NCI-H187 treated with DMSO at 0.1 percent for 48 hours (cell line): ENCODE measurements around the gene MOGAT2.
"Not testable (repeated sequence)": the region's sequence is repeated elsewhere in the genome, so short reads cannot be mapped to it uniquely, and the experiment has no call there.

Source experiments
- DNase-seq: peaks from one replicate; lab custom pipeline; 2025; lab: John Stamatoyannopoulos, UW

MOGAT2 gene

DNA sequence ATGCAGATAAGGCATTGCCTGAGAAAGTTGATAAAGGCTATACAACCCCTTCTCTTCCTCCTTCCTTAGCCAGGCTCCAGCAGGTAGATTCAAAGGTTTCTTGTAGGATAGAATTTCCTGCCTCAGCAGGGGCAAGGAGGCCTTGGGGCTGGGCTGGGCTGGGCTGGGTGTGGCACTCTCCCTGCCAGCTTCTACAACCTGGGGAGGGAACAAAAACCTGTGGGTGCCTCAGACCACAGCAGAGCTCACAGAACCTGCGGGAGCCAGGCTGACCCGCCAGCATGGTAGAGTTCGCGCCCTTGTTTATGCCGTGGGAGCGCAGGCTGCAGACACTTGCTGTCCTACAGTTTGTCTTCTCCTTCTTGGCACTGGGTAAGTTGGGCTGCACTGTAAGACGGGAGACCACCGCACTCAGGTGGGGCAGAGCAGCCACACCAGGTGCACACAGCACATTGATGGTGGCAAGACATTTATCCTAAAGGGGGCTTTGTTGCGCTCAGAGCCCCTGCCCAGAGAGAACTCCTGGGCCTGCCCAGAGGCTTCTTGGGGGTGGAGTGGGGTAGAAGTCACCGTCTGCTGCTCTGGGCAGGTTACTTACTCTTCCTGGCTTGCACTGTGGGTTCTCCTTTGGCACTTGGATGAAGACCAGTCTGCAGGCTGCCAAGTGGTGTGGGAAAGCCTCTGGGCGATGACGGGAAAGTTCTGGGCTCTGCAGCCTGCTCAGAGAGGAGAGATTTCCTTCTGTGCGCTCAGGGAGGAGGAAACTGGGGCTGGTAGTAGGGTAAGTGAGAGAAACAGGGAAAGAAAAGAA, at the start of gene MOGAT2:
MOGAT2 (plus strand) TSS at position 231 of the 811 bp plus-strand sequence; CDS start at position 282, 51 bp downstream.
- no peak for DNase-seq

DNA sequence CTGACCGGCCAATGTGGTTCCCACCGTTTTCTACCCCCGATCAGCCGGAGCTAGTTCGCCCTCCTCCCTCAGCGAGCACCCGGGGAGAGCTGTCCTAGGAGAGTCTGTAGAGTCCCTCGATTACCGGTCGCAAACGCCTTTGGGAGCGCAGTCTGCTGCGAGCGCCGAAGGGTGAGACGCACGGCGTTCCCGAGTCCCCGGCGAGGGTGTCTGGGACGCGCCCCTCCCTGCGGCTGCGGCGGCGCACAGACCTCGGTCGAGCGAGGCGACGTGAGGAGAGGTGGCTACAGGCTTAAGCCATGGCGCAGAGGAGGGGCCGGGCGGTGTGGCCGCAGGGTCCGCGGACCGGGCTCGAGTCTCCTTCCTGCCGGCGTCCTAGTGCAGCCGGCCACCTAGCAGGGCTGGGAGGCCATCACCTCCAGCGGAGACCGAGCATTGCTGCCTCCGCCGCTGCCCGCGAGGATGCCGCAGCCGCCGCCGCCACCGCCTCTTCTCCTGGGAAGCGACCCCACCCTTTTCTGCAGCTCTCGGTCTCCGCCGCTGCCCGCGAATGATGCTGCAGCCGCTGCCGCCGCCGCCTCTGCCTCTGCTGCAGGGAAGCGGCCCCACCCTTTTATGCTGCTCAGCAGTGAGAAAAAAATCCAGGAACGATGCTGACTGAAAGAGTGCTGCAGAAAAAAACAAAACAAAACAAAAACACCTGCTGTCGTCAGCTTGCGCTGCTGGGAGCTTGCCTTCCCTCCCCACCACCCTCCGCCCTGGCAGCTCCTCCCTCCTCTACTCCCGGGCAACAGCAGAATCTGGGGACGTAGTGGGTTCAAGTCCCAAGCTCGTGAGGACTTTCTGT, 49.0 kb upstream of the MOGAT2 start, which contains the start of gene MAP6:
MAP6 (minus strand) TSS at position 588 of the 847 bp plus-strand sequence. CDS start 669 bp downstream, outside the sequence.
- DNase-seq, result no peak

GRCh38 chr11:75673977-75674582, 43.6 kb upstream of the MOGAT2 start:
- no peak for DNase-seq

GRCh38 chr11:75677275-75677674, 40.4 kb upstream of the MOGAT2 start:
- DNase-seq, result no peak

GRCh38 chr11:75677909-75678308, 39.7 kb upstream of the MOGAT2 start:
- no peak for DNase-seq

GRCh38 chr11:75678620-75679259, 38.9 kb upstream of the MOGAT2 start:
- DNase-seq, result no peak

DNA sequence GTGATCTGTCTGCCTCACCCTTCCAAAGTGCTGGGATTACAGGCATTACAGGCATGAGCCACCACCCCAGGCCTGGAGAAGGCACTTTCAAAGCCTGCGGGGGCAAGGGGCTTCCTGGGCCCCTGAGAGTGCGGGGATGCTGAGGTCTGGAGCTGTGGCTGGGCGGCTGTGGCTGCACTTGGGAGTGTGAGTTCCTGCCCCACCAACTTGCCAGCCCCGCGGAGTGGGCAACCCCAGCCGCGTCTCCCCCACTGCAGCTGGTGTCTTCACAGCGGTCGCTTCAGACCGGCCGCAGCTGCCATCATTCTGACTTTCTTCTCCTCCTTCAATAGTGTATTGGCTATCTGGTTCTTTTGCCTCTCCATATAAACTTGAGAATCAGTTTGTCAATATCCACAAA, 38.1 kb upstream of the MOGAT2 start:
- no peak for DNase-seq

- DNase-seq, result not testable (repeated sequence)
These were observed 33.8 kb upstream of the MOGAT2 start for GRCh38 chr11:75683856-75684255.

- no peak for DNase-seq
These were observed 27.6 kb upstream of the MOGAT2 start for GRCh38 chr11:75689863-75690609.

- no peak for DNase-seq
These were observed 25.8 kb upstream of the MOGAT2 start for GRCh38 chr11:75691804-75692203.

DNA sequence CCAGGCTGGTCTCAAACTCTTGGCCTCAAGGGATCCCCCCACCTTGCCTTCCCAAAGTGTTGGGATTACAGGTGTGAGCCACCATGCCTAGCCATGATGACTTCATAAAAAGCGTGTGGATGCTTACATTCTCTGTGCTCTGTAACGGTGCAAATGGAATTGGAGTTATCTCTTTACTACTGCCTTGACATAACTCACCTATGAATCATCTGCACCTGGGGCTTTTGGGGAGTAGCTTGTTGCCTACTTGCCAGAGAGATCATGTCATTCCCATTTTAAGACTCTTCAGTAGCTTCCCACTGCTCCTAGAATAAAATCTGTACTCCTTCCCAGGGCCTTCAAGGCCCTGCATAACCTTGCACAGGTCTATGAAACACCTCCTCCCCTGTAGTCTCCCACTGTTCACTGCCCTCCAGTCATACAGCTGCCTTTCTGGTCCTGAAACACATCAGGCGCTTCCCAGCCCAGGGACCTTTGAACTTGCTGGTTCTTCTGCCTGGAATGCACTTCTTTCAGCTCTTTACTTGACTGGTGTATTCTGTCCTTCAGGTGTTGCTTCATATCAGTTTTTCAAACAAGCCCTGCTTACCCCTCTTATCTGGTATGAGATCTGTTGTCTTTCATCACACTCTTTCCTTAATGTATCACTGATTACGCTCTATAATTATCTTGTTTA, 19.6 kb upstream of the MOGAT2 start:
- no peak for DNase-seq

DNA sequence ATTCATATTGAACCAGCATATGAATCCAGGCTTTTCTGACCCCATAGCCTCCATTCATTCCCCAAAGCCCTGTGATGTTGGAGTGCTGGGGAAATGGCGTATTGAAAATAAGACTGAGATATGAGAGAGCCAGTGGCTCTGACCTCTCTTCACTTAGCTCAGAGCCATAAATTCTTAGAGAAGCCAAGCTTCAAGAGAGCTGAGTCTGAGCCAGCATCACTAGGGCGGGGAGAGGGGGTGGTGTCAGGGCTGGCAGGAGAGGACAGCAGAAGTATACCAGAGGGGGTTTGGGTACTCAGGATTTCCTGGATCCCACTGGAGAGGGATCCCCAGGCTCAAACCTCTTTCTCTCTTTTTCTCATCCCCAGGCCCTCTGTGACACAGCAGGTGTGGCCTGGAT, 16.7 kb upstream of the MOGAT2 start:
- no peak for DNase-seq

DNA sequence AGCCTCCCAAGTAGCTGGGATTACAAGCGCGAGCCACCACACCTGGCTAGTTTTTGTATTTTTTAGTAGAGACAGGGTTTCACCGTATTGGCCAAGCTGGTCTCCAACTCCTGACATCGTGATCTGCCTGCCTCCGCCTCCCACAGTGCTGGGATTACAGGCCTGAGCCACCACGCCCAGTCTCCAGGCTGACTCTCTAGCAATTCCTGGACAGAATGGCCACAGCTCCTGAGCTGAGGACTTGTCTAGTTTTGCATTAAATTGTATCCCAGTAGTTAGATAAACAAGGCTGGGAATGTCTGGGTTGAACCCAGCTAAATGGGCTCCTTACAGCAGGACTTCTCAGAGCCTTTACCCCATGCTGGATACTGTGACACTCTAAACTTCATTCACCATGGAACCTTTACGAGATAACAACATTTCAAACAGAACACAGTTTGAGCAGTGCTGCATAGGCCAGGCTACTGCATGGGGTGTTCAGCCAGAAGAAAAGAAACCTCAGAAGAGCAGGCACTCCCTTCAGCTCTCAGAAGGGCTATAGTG, 13.9 kb upstream of the MOGAT2 start:
- no peak for DNase-seq

- DNase-seq, result no peak
These were observed 12.1 kb upstream of the MOGAT2 start for GRCh38 chr11:75705541-75705940.

- DNase-seq, result no peak
These were observed 11.3 kb upstream of the MOGAT2 start for GRCh38 chr11:75706260-75706729.

DNA sequence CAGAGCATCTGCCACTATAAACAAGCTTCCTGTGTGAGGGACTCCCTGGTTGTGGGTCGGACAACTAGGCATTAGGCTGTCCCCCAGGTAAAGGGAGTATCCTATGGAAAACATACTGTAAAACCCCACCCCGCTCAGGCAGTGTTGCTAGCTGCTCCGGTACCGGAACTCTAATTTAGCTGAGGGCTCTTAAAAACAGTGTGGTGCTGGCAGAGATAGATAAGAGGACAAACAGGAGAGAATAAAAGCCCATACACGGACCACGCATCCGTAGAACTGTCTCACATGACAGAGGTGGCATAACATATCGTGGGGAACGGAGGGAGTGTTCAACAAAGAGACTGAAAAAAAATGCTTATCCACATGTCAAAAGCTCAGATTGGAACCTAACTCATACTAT, 3.4 kb upstream of the MOGAT2 start:
- peak; percentile 16 for DNase-seq

- no peak for DNase-seq
These were observed 1.9 kb upstream of the MOGAT2 start for GRCh38 chr11:75715688-75716087.

DNA sequence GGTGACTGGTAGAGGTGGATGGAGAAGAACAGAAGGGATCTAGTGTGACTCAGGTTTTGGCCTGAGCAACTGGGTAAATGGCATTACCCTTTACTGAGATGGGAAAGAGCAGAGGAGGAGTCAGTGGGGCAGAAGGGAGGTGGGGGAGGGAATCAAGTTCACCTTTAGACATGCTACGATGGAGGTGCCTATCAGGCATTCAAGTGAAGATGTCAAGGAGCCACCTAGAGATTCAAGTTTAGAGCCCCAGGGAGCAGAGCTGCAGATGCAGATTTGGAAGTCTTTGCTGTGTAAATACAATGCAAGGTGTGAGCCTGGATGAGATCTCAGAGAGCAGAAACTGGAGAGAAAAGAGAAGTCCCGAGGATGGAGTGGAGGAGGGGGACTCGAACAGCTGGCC, 979 bp upstream of the MOGAT2 start:
- DNase-seq, result no peak

- DNase-seq, result no peak
These were observed 1.0 kb downstream of the MOGAT2 start for GRCh38 chr11:75718419-75719339.
